ENCODE data around the gene RMND5B.

Gene RMND5B

DNA sequence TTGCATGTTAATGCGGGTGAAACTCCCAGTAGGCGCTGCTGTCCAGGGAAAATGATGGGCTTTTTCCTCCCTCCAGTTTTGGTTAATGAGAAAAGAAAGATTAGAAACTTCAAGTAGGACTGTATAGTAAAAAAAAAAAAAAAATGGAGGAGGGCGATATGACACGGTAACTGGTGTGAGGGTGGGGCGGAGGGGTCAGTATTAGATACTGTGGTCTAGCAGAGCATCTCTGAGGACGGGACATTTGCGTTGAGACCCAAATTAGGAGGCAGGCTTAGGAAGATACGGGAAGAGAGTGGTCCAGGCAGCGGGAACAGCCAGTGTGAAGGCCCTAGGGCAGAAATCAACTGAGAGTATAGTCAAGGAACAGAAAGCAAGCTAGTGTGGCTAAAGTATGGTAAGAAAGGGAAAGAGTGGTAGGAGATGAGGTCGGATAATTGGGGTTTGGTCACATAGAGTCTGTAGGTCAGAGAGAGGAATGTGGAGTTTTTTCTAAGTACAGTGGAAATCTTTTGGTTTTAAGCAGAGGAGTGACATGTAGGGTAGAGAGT lies 707 bp downstream of the RMND5B start:
- TF ChIP-seq CREB1 (IDR thresholded peaks at IDR 0.05; ENCODE audit: low read depth): no peak
- TF ChIP-seq YY1 (IDR thresholded peaks at IDR 0.05; ENCODE audit: low read depth): no peak
- no peak for TF ChIP-seq NFIC (IDR thresholded peaks at IDR 0.05)
- no peak for TF ChIP-seq EP300 (IDR thresholded peaks at IDR 0.05; ENCODE audit: borderline replicate concordance)
- TF ChIP-seq, protein P1, sequence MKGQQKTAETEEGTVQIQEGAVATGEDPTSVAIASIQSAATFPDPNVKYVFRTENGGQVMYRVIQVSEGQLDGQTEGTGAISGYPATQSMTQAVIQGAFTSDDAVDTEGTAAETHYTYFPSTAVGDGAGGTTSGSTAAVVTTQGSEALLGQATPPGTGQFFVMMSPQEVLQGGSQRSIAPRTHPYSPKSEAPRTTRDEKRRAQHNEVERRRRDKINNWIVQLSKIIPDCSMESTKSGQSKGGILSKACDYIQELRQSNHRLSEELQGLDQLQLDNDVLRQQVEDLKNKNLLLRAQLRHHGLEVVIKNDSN (IDR thresholded peaks at IDR 0.05): no peak
- TF ChIP-seq CEBPB (IDR thresholded peaks at IDR 0.05): no peak
- TF ChIP-seq ZBTB7A (IDR thresholded peaks at IDR 0.05; ENCODE audit: low read depth): no peak
- TF ChIP-seq FOXM1 (IDR thresholded peaks at IDR 0.05; ENCODE audit: borderline replicate concordance, low read depth): no peak
- no peak for TF ChIP-seq TAF1 (IDR thresholded peaks at IDR 0.05; ENCODE audit: low read depth)
- no peak for TF ChIP-seq RAD21 (IDR thresholded peaks at IDR 0.05; ENCODE audit: low read depth)
- no peak for TF ChIP-seq TCF12 (IDR thresholded peaks at IDR 0.05; ENCODE audit: low read depth)
- no peak for TF ChIP-seq TEAD4 (IDR thresholded peaks at IDR 0.05)
- TF ChIP-seq, protein P2, sequence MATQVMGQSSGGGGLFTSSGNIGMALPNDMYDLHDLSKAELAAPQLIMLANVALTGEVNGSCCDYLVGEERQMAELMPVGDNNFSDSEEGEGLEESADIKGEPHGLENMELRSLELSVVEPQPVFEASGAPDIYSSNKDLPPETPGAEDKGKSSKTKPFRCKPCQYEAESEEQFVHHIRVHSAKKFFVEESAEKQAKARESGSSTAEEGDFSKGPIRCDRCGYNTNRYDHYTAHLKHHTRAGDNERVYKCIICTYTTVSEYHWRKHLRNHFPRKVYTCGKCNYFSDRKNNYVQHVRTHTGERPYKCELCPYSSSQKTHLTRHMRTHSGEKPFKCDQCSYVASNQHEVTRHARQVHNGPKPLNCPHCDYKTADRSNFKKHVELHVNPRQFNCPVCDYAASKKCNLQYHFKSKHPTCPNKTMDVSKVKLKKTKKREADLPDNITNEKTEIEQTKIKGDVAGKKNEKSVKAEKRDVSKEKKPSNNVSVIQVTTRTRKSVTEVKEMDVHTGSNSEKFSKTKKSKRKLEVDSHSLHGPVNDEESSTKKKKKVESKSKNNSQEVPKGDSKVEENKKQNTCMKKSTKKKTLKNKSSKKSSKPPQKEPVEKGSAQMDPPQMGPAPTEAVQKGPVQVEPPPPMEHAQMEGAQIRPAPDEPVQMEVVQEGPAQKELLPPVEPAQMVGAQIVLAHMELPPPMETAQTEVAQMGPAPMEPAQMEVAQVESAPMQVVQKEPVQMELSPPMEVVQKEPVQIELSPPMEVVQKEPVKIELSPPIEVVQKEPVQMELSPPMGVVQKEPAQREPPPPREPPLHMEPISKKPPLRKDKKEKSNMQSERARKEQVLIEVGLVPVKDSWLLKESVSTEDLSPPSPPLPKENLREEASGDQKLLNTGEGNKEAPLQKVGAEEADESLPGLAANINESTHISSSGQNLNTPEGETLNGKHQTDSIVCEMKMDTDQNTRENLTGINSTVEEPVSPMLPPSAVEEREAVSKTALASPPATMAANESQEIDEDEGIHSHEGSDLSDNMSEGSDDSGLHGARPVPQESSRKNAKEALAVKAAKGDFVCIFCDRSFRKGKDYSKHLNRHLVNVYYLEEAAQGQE (IDR thresholded peaks at IDR 0.05; ENCODE audit: low read depth): no peak
- no peak for TF ChIP-seq EGR1 (IDR thresholded peaks at IDR 0.05)
- TF ChIP-seq, protein P3, sequence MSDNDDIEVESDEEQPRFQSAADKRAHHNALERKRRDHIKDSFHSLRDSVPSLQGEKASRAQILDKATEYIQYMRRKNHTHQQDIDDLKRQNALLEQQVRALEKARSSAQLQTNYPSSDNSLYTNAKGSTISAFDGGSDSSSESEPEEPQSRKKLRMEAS (IDR thresholded peaks at IDR 0.05): no peak

DNA sequence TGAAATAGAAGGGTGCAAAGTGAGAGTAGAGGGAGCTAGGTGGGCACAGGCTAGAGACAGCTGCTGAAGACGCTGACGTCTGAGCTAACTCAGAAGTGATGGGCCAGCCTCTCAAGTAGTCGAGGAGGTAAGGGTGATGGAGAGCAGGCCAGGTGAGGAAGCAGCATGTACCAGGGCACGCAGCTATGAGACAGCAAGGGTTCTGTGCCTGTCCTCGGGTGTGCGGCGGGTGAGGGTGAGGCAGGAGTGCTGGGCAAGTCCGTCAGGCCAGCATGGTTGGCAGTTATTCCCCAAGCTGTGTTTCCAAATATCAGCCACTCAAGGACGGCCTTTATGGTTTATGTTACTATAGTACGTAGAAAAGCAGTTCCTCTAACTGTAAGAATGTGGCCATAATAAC lies 6.2 kb downstream of the RMND5B start:
- TF ChIP-seq YY1 (IDR thresholded peaks at IDR 0.05; ENCODE audit: low read depth): no peak
- no peak for TF ChIP-seq TEAD4 (IDR thresholded peaks at IDR 0.05)
- TF ChIP-seq ZBTB7A (IDR thresholded peaks at IDR 0.05; ENCODE audit: low read depth): no peak
- no peak for TF ChIP-seq EP300 (IDR thresholded peaks at IDR 0.05; ENCODE audit: borderline replicate concordance)
- no peak for TF ChIP-seq EGR1 (IDR thresholded peaks at IDR 0.05)
- no peak for TF ChIP-seq CREB1 (IDR thresholded peaks at IDR 0.05; ENCODE audit: low read depth)
- TF ChIP-seq TAF1 (IDR thresholded peaks at IDR 0.05; ENCODE audit: low read depth): no peak
- TF ChIP-seq, protein P3 (IDR thresholded peaks at IDR 0.05): no peak
- TF ChIP-seq CEBPB (IDR thresholded peaks at IDR 0.05): no peak
- no peak for TF ChIP-seq NFIC (IDR thresholded peaks at IDR 0.05)

DNA sequence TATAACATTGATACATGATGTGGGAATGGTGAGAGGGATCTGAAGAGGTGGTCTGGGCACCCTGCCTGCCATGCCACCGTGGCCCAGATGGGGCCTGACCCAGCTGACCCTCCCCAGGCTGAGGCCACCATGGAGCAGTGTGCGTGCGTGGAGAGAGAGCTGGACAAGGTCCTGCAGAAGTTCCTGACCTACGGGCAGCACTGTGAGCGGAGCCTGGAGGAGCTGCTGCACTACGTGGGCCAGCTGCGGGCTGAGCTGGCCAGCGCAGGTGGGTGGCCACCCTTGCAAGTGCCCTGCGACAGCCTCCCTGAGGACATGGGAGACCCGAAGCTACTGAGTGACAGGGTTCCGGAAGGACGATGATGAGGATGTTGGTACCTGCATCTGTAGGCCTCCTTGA lies 7.2 kb downstream of the RMND5B start:
- TF ChIP-seq CREB1 (IDR thresholded peaks at IDR 0.05; ENCODE audit: low read depth): no peak
- TF ChIP-seq, protein P3 (IDR thresholded peaks at IDR 0.05): no peak
- TF ChIP-seq EGR1 (IDR thresholded peaks at IDR 0.05): no peak
- no peak for TF ChIP-seq NFIC (IDR thresholded peaks at IDR 0.05)
- TF ChIP-seq, protein P2 (IDR thresholded peaks at IDR 0.05; ENCODE audit: low read depth): no peak
- no peak for TF ChIP-seq TEAD4 (IDR thresholded peaks at IDR 0.05)
- TF ChIP-seq, protein P1 (IDR thresholded peaks at IDR 0.05): no peak
- TF ChIP-seq CEBPB (IDR thresholded peaks at IDR 0.05): no peak

DNA sequence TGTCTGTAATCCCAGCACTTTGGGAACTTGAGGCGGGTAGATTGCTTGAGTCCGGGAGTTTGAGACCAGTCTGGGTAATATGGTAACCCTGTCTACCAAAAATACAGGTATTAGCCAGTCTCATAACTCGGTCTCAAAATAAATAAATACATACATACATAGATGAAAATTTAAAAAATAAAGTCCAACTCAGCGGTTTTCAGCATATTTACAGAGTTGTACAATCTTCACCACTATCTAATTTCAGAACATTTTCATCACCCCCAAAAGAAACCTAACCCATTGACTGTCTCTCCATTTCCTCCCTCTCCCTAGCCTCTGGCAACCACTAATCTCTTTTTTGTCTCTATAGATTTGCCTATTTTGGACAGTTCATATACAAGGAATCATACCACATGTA lies 10.7 kb downstream of the RMND5B start:
- TF ChIP-seq EGR1 (IDR thresholded peaks at IDR 0.05) (no peak), TEAD4 (IDR thresholded peaks at IDR 0.05) (no peak)

DNA sequence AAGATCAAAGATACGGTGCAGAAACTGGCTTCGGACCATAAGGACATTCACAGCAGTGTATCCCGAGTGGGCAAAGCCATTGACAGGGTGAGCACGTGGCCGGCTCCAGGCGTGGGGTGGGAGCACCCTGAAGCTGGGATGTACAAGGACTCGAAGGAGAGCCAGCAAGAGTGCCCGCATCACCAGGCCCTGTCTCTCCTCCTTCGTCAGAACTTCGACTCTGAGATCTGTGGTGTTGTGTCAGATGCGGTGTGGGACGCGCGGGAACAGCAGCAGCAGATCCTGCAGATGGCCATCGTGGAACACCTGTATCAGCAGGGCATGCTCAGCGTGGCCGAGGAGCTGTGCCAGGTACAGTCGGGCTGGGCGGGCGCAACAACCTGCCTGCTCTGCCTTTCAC lies 11.8 kb downstream of the RMND5B start:
- TF ChIP-seq, protein P2 (IDR thresholded peaks at IDR 0.05; ENCODE audit: low read depth): no peak
- TF ChIP-seq NFIC (IDR thresholded peaks at IDR 0.05) (no peak), TEAD4 (IDR thresholded peaks at IDR 0.05) (no peak), FOXM1 (IDR thresholded peaks at IDR 0.05; ENCODE audit: borderline replicate concordance, low read depth) (no peak), CREB1 (IDR thresholded peaks at IDR 0.05; ENCODE audit: low read depth) (no peak), TAF1 (IDR thresholded peaks at IDR 0.05; ENCODE audit: low read depth) (no peak), EP300 (IDR thresholded peaks at IDR 0.05; ENCODE audit: borderline replicate concordance) (no peak), TCF12 (IDR thresholded peaks at IDR 0.05; ENCODE audit: low read depth) (no peak), RAD21 (IDR thresholded peaks at IDR 0.05; ENCODE audit: low read depth) (no peak)
- TF ChIP-seq, protein P1 (IDR thresholded peaks at IDR 0.05): no peak

All from Ishikawa (cell line).